ENCODE data around the gene ARAP1. TPM values are rescaled to one million over a fixed set of nuclear protein-coding genes. Genes with fewer than 3 reads are reported as not detected.
A peak's percentile ranks its signal among the peaks of the same experiment; 100 is the strongest.

ARAP1 gene
- total RNA-seq, 2 donors from 2014 or later: 98.0 to 216 TPM

- Mint-ChIP-seq H3K36me3 (ENCODE audit: low read depth) (no peaks in the 10 kb centered on the region), H3K9me3 (no peaks in the 10 kb centered on the region), H3K4me3 (peak overlapping the region; percentile 63), H3K4me1 (no peaks in the 10 kb centered on the region), H3K27me3 (peaks cover 4% of the 10 kb centered on the region), H3K27ac (no peak overlapping the region)
- ATAC-seq (replicated peaks): peak; percentile 83
Measured at GRCh38 chr11:72642884-72643522, 109.2 kb downstream of the ARAP1 start.

GRCh38 chr11:72642043-72642883 is 109.9 kb downstream of the ARAP1 start:
- H3K4me1 Mint-ChIP-seq: no peaks in the 10 kb centered on the region
- peak; percentile 45 for ATAC-seq (replicated peaks)
- no peaks in the 10 kb centered on the region for H3K36me3 Mint-ChIP-seq (ENCODE audit: low read depth)
- peak overlapping the region; percentile 13 for H3K4me3 Mint-ChIP-seq
- peaks cover 9% of the 10 kb centered on the region for H3K27me3 Mint-ChIP-seq
- no peak overlapping the region for H3K27ac Mint-ChIP-seq
- no peaks in the 10 kb centered on the region for H3K9me3 Mint-ChIP-seq

GRCh38 chr11:72641522-72642042 is 110.6 kb downstream of the ARAP1 start:
- H3K27ac Mint-ChIP-seq: no peak overlapping the region
- no peaks in the 10 kb centered on the region for H3K36me3 Mint-ChIP-seq (ENCODE audit: low read depth)
- H3K4me3 Mint-ChIP-seq: no peak overlapping the region
- ATAC-seq (replicated peaks): no peak
- H3K4me1 Mint-ChIP-seq: no peaks in the 10 kb centered on the region
- H3K9me3 Mint-ChIP-seq: no peaks in the 10 kb centered on the region
- peaks cover 11% of the 10 kb centered on the region for H3K27me3 Mint-ChIP-seq

- Mint-ChIP-seq H3K36me3 (ENCODE audit: low read depth) (no peaks in the 10 kb centered on the region), H3K27me3 (peaks cover 11% of the 10 kb centered on the region), H3K4me1 (no peaks in the 10 kb centered on the region), H3K27ac (no peak overlapping the region), H3K9me3 (no peaks in the 10 kb centered on the region), H3K4me3 (no peak overlapping the region)
- ATAC-seq (replicated peaks): no peak
Measured at GRCh38 chr11:72639502-72640375, 112.5 kb downstream of the ARAP1 start.

GRCh38 chr11:72637926-72638325 is 114.3 kb downstream of the ARAP1 start:
- H3K36me3 Mint-ChIP-seq (ENCODE audit: low read depth): no peaks in the 10 kb centered on the region

GRCh38 chr11:72637198-72637597 is 115.0 kb downstream of the ARAP1 start:
- Mint-ChIP-seq H3K36me3 (ENCODE audit: low read depth) (no peaks in the 10 kb centered on the region), H3K27me3 (peaks cover 10% of the 10 kb centered on the region), H3K4me1 (no peaks in the 10 kb centered on the region), H3K9me3 (no peaks in the 10 kb centered on the region), H3K27ac (no peak overlapping the region), H3K4me3 (no peak overlapping the region)
- ATAC-seq (replicated peaks): no peak

More at GRCh38 chr11:72637926-72638325, 114.3 kb downstream of the ARAP1 start:
- Mint-ChIP-seq H3K9me3 (no peaks in the 10 kb centered on the region), H3K27ac (no peak overlapping the region), H3K4me1 (no peaks in the 10 kb centered on the region), H3K4me3 (no peak overlapping the region), H3K27me3 (peaks cover 10% of the 10 kb centered on the region)
- no peak for ATAC-seq (replicated peaks)

- Mint-ChIP-seq H3K36me3 (ENCODE audit: low read depth) (no peaks in the 10 kb centered on the region), H3K9me3 (no peaks in the 10 kb centered on the region), H3K27ac (no peak overlapping the region), H3K4me3 (no peak overlapping the region), H3K4me1 (no peaks in the 10 kb centered on the region), H3K27me3 (peaks cover 10% of the 10 kb centered on the region)
- no peak for ATAC-seq (replicated peaks)
Measured at GRCh38 chr11:72636376-72636775, 115.8 kb downstream of the ARAP1 start.

- Mint-ChIP-seq H3K9me3 (no peaks in the 10 kb centered on the region), H3K36me3 (ENCODE audit: low read depth) (no peaks in the 10 kb centered on the region), H3K4me1 (no peaks in the 10 kb centered on the region), H3K27ac (no peak overlapping the region), H3K27me3 (peaks cover 10% of the 10 kb centered on the region), H3K4me3 (no peak overlapping the region)
- no peak for ATAC-seq (replicated peaks)
Measured at GRCh38 chr11:72635933-72636332, 116.3 kb downstream of the ARAP1 start.

- Mint-ChIP-seq H3K27me3 (peaks cover 10% of the 10 kb centered on the region), H3K27ac (no peak overlapping the region), H3K4me3 (no peak overlapping the region), H3K4me1 (no peaks in the 10 kb centered on the region), H3K9me3 (no peaks in the 10 kb centered on the region), H3K36me3 (ENCODE audit: low read depth) (no peaks in the 10 kb centered on the region)
- no peak for ATAC-seq (replicated peaks)
Measured at GRCh38 chr11:72635309-72635915, 116.8 kb downstream of the ARAP1 start.

Other genes starting within 250 kb of the ARAP1 start
- gene PDE2A, start 78.0 kb downstream of the ARAP1 start, total RNA-seq: 1 to 10 TPM; 1.7 to 3.6 TPM
- gene STARD10, start 41.6 kb upstream of the ARAP1 start, total RNA-seq: 10 to 100 TPM in 1 of 2 donors, 1 to 10 TPM in 1; 7.7 to 16.4 TPM
- gene ATG16L2, start 62.0 kb upstream of the ARAP1 start, total RNA-seq: 100 to 1,000 TPM in 1 of 2 donors, 10 to 100 TPM in 1; 85.3 to 127 TPM

Data from activated T-helper 17 cell treated with anti-CD3 and anti-CD28 coated beads, Interleukin-2, amount 50 U/mL, for 72 hours (primary cell).